BLaER1 (cell line): ENCODE results near the gene LRRC56.

Experiments
- H3K27ac ChIP-seq: shearing (Covaris generic); formaldehyde crosslinking; 2 replicates; pipeline ENCODE4 v1.8.1; 2022
- H3K27me3 ChIP-seq: shearing (Covaris generic); formaldehyde crosslinking; 2 replicates; pipeline ENCODE4 v1.8.1; 2022
- H3K36me3 ChIP-seq: shearing (Covaris generic); formaldehyde crosslinking; 2 replicates; pipeline ENCODE4 v1.8.1; 2022
- H3K4me1 ChIP-seq: shearing (Covaris generic); formaldehyde crosslinking; 2 replicates; pipeline ENCODE4 v1.8.1; 2022
- H3K4me2 ChIP-seq: shearing (Covaris generic); formaldehyde crosslinking; 2 replicates; pipeline ENCODE4 v1.8.1; 2022
- H3K4me3 ChIP-seq: shearing (Covaris generic); formaldehyde crosslinking; 2 replicates; pipeline ENCODE4 v1.8.1; 2022
- H3K9ac ChIP-seq: shearing (Covaris generic); formaldehyde crosslinking; 2 replicates; pipeline ENCODE4 v1.8.1; 2022
- H3K9me3 ChIP-seq: shearing (Covaris generic); formaldehyde crosslinking; 2 replicates; pipeline ENCODE4 v1.8.1; 2022
- H4K20me1 ChIP-seq: shearing (Covaris generic); formaldehyde crosslinking; 2 replicates; pipeline ENCODE4 v1.8.1; 2022
- Cebpa-rat ChIP-seq: shearing (Covaris generic); IDR thresholded peaks from 2 replicates; pipeline ENCODE4 v1.8.1; 2022

The LRRC56 gene

DNA sequence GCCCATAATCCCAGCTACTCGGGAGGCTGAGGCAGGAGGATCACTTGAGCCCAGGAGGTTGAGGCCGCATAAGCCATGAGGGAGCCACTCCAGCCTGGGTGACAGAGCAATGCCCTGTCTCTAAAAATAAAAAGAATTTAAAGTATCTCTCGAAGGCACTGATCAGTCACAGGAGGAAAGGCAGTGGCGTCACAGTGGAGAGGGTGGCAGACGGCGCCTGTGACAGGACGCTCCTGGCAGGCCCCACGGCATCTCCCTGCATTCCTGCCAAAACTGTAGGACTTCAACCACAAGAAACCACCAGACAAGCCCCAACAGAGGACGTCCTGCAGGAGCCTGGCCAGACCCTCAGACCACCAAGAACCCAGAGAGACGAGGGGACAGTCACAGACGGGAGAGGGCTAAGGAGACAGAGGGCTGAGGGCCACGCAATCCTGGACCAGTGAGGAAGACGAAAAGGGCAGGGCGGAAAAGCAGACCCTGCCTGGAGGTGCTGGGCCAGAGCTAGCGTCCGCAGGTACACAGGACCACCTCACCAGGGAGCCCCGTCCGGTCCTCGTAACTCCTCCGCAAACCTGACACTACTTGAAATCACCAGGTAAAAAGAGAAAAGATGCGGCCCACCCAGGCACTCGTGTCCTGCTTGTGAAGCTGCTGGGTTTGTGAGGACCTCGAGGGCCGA lies 36.2 kb upstream of the LRRC56 start:
- H3K4me1 ChIP-seq, result peaks cover 24% of the 10 kb centered on the region
- no peak overlapping the region for H3K9ac ChIP-seq
- peaks cover 31% of the 10 kb centered on the region for H3K27me3 ChIP-seq
- H3K27ac ChIP-seq, result no peak overlapping the region
- peaks cover 67% of the 10 kb centered on the region for H3K36me3 ChIP-seq
- H3K4me3 ChIP-seq, result no peak overlapping the region
- H3K9me3 ChIP-seq, result no peaks in the 10 kb centered on the region
- H3K4me2 ChIP-seq, result no peak overlapping the region
- TF ChIP-seq Cebpa-rat, result no peak
- H4K20me1 ChIP-seq, result peaks cover 78% of the 10 kb centered on the region

DNA sequence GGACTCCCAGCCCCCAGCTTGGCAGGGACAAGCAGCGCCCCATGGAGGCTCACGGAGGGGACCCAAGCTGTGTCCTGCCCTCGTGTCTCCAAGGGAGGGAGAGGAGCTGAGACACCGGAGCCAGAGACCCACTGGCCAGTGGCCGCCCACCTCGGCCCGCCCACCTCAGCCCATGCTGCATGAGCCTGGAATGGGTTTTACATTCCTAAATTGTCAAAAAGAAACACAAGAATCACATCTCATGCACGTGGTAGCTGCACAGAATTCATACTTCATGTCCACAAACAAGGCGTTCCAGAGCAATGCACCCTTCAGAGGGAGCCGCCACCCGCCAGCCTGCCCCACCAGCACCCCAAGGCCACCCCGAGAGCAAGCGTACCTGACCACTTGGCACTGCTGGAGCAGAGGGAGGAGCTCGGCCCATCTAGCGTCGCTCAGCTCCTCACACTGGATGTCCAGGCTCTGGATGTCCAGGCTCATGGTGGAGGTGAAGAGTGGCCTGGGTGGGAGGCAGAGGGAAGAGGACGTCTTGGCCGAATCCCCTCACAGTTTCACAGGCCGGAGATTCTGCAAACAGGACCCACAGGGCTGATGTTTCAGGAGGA lies 35.5 kb upstream of the LRRC56 start:
- no peak overlapping the region for H3K27ac ChIP-seq
- no peak for TF ChIP-seq Cebpa-rat
- H3K36me3 ChIP-seq, result peaks cover 61% of the 10 kb centered on the region

DNA sequence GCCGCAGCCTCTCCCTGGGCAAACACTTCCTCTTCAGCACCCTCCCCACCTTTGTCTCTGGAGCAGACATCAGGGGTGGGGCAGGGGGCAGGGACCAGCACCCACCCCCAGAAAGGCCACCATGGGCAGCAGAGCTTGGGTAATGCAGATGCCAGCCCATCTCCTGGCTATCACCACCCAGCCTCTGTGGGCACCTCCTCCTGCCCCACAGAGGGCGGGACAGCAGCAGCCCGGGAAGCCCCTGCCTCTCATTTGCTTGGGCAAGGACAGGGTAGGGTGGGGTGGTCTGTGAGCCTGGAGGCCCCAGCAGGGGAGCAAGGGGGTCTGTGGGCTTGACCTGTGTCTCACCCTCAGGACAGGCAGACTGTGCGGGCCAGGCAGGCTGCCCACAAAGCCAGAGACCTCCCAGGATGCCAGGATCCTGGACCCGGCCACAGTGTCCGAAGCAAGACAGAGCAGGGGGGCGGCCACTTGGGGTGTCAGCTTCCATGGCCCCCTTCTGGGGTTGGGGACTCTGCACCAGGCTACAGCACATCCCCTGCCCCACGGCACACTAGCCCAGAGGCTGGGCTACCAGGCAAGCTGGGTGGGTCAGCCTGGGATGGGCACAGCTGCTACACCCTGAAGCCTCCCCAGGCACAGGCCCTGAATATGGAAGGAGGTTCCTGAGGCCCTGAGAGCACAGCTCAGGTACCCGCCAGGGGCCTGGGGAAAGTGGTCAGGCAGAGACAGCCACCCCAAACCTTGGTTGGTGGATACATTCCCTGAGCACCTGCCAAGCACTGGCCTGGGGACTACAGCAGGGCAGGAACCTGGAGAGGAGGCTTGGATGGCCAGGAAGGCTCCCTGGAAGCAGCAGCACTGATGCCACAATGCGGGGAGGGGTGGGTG lies 34.8 kb upstream of the LRRC56 start:
- Histone ChIP-seq H3K9me3 (no peaks in the 10 kb centered on the region), H3K4me3 (no peak overlapping the region), H3K36me3 (peaks cover 53% of the 10 kb centered on the region), H3K4me2 (no peak overlapping the region), H3K27ac (no peak overlapping the region), H3K27me3 (peaks cover 31% of the 10 kb centered on the region), H4K20me1 (peaks cover 71% of the 10 kb centered on the region), H3K4me1 (peaks cover 26% of the 10 kb centered on the region), H3K9ac (0 out of 2 replicates have a peak overlapping the region, but pooled peaks have one; percentile 19)
- TF ChIP-seq Cebpa-rat, result no peak

More for the DNA sequence above, 35.5 kb upstream of the LRRC56 start:
- no peak overlapping the region for H3K4me2 ChIP-seq
- peaks cover 31% of the 10 kb centered on the region for H3K27me3 ChIP-seq
- H3K4me3 ChIP-seq, result no peak overlapping the region
- peaks cover 71% of the 10 kb centered on the region for H4K20me1 ChIP-seq
- H3K4me1 ChIP-seq, result peaks cover 25% of the 10 kb centered on the region
- 0 out of 2 replicates have a peak overlapping the region, but pooled peaks have one; percentile 19 for H3K9ac ChIP-seq
- no peaks in the 10 kb centered on the region for H3K9me3 ChIP-seq

DNA sequence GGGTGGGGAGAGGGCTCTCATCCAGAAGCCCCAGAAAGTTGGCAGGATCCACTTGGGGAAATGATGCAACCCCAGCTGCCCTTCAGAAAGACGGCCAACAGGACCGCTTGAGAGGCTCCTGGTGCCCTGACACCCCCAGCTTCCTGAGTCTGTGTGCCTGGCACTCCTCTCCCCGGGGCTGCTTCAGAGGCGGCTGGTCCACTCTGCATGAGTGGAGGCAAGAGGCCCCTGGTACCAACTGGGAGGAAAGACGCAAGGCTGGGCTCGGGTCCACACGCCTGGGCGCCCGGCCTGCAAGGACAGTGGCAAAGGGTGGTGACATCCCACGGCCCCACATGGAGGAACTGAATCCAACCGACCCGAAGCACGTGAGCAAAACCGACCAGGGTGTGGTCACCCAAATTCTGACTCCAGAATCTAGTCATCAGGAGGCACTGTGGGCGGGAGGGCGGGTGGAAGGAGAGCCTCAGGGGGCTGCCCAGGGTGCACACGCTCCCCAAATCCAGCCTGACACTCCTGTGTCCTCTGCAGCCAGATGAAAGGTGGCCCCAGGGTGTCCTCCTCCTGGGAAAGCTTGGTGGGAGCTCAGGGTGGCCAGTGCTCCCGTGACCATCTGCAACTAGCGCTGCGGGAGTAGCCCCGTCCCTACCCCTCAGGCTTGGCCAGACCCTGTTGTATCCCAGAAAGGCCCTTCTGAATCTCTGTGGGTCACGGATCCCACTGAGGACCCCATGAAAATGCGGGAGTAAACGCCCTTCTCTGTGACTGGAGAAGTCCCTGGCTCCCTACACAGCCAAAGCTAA lies 33.9 kb upstream of the LRRC56 start:
- no peaks in the 10 kb centered on the region for H3K9me3 ChIP-seq
- H3K27ac ChIP-seq, result no peak overlapping the region
- 0 out of 2 replicates have a peak overlapping the region, but pooled peaks have one; percentile 42 for H3K9ac ChIP-seq
- H3K36me3 ChIP-seq, result peaks cover 45% of the 10 kb centered on the region
- H3K4me3 ChIP-seq, result no peak overlapping the region; the same call in 1 of the 2 replicates
- H3K4me2 ChIP-seq, result peak overlapping the region; percentile 63
- H4K20me1 ChIP-seq, result peaks cover 71% of the 10 kb centered on the region
- no peak for TF ChIP-seq Cebpa-rat
- peaks cover 35% of the 10 kb centered on the region for H3K4me1 ChIP-seq
- peaks cover 31% of the 10 kb centered on the region for H3K27me3 ChIP-seq

DNA sequence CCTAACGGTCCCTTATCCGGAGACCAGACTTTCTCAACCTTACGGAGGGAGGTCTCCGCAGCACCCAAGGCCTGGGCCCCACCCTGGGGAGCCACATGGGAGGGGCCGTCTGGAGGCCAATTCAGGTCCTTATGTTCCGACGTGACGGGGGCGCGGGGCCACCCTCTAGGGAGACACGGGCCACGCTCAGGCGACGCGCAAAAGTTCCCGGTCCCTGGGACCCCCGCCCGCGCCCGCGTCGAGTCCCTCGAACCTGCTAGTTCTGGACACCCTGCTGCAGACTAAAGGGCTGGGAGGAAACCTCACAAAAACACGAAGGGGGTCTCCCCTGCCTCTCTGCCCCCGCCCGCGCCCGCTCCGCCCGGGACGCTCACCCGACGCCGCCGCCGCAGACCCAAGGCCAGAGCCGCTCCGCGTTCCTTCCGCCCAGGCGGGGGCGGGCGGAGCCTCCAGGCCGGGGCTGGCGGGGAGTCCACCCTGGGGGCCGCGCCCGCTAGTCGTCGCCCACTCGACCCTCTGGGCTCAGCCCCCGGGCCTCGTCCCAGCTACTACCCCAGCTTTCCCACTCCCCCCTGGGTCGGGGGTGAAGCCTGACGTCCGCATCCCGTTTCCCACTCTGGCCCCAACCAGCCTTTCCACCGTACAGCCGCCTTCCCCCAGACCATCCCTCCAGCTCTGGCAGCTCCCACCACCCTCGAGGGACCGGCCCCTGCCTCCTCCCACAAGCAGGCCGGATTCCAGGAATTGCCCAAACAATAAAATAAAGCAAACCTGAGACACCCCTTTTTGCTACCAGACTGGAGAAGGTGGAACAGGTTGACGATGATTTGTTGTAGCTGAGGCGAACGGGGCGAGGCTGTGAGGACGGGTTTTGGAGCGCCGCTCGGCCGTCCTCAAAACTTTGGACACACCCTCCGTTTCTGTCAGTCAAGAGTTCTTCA lies 33.0 kb upstream of the LRRC56 start:
- Histone ChIP-seq H3K27ac (no peak overlapping the region), H3K27me3 (peaks cover 31% of the 10 kb centered on the region), H3K36me3 (peaks cover 40% of the 10 kb centered on the region), H4K20me1 (peaks cover 67% of the 10 kb centered on the region), H3K4me3 (peak overlapping the region; percentile 56), H3K4me1 (peaks cover 35% of the 10 kb centered on the region), H3K9me3 (no peaks in the 10 kb centered on the region), H3K4me2 (peak overlapping the region; percentile 63), H3K9ac (peak overlapping the region; percentile 42; the same call in 1 of the 2 replicates)
- TF ChIP-seq Cebpa-rat, result no peak

DNA sequence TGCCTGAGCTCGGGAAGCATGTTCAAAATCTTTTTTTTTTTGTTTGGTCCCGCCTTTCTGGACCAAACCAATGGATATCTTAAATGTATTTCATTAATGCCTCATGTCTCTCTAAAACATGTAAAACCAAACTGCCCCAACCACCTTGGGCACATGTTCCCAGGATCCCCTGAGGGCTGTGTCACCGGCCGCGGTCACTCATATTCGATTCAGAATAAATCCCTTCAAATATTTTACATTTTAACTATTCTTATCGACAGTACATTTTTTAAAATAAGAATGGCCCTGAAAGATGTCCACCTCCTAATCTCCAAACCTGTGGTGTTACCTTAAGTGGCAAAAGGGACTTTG lies 32.4 kb upstream of the LRRC56 start:
- Histone ChIP-seq H3K4me3 (no peak overlapping the region), H3K27me3 (peaks cover 31% of the 10 kb centered on the region), H3K4me2 (peak overlapping the region; percentile 97), H3K36me3 (peaks cover 38% of the 10 kb centered on the region), H4K20me1 (peaks cover 60% of the 10 kb centered on the region), H3K27ac (no peak overlapping the region), H3K9me3 (no peaks in the 10 kb centered on the region), H3K9ac (no peak overlapping the region), H3K4me1 (peaks cover 35% of the 10 kb centered on the region)
- TF ChIP-seq Cebpa-rat, result no peak

DNA sequence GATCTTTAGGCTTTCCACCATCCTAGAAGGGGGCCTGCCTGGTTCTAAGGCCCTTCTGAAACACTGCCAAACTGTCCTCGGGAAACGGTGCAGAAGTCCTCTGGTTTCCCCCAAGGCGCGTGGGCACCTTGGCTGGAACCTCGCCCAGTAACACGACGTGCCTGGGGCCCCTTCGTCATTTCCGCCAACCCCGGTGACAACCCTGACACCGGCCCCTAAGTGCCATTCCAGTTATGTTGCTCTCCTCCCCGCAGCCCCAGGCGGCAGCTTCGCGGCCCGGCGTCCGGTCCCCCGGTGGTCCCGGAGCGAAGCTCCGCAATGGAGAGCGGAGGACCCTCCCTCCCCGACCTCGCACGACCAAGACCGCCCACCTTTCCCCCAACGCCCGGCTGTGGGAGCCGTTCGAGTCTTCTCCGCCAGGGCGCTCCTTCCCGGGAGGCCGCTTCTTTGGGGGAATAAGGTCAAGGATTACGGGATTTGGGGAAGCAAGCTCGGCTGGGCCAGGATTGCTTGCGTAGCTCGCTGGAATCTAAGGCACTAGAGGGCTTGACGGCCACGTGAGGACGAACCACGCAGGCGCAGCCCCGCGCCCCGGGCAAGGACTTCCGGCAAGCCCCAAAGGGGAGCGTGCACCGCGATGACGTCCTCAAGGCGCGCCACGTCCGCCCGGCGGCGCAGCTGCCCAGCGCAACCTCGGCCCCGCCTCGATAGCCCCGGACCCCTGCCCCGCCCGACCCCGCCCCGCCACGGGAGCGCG lies 30.9 kb upstream of the LRRC56 start:
- H3K4me1 ChIP-seq, result peaks cover 37% of the 10 kb centered on the region
- peaks cover 47% of the 10 kb centered on the region for H4K20me1 ChIP-seq
- H3K36me3 ChIP-seq, result peaks cover 32% of the 10 kb centered on the region
- no peaks in the 10 kb centered on the region for H3K9me3 ChIP-seq
- H3K9ac ChIP-seq, result peak overlapping the region; percentile 86
- peak overlapping the region; percentile 83 for H3K4me3 ChIP-seq
- H3K27ac ChIP-seq, result peak overlapping the region; percentile 90
- no peak for TF ChIP-seq Cebpa-rat
- H3K4me2 ChIP-seq, result peak overlapping the region; percentile 97
- peaks cover 31% of the 10 kb centered on the region for H3K27me3 ChIP-seq
